SK-N-MC (cell line): ENCODE measurements around the gene MMP25.

Experiments used
- DNase-seq: peaks from one replicate; pipeline ENCODE4 v3.0.0-alpha.2; 2011; ENCODE audit warnings: low read depth, low spot score
- H3K27ac ChIP-seq: fragments of 200-600 bp; sonication (generic); 2 replicates; pipeline ENCODE4 v1.5.1; 2016; ENCODE audit warnings: mixed run types
- H3K36me3 ChIP-seq: fragments of 200-600 bp; sonication (generic); 2 replicates; pipeline ENCODE4 v1.6.1; 2017; ENCODE audit warnings: antibody characterized with exemption, low read length, mixed read lengths; ENCODE audit not compliant: insufficient read depth
- H3K4me3 ChIP-seq: fragments of 200-600 bp; sonication (generic); 2 replicates; pipeline ENCODE4 v1.5.1; 2016
- H3K9ac ChIP-seq: fragments of 200-600 bp; sonication (generic); 2 replicates; pipeline ENCODE4 v1.8.0; 2017; ENCODE audit warnings: mixed run types, mixed read lengths; ENCODE audit not compliant: insufficient read length
- H3K9me3 ChIP-seq: fragments of 200-600 bp; sonication (generic); 2 replicates; pipeline ENCODE4 v1.6.1; 2017; ENCODE audit warnings: low read depth, mild to moderate bottlenecking, antibody characterized with exemption, low read length, moderate library complexity, mixed read lengths
- EZH2 ChIP-seq: fragments of 200-600 bp; sonication (generic); IDR thresholded peaks from one replicate; pipeline ENCODE4 v1.6.1; 2017; ENCODE audit warnings: antibody characterized with exemption
- FOXP2 ChIP-seq: optimal IDR thresholded peaks from 2 replicates; pipeline ENCODE3; 2011; ENCODE audit warnings: mild to moderate bottlenecking, moderate library complexity; ENCODE audit not compliant: insufficient read depth; ENCODE audit errors: extremely low read length, control extremely low read depth
- POLR2AphosphoS5 ChIP-seq: IDR thresholded peaks from 2 replicates; pipeline ENCODE4 v1.6.1; 2012; ENCODE audit warnings: mild to moderate bottlenecking, low read depth, low read length, borderline replicate concordance

The MMP25 gene, protein sequence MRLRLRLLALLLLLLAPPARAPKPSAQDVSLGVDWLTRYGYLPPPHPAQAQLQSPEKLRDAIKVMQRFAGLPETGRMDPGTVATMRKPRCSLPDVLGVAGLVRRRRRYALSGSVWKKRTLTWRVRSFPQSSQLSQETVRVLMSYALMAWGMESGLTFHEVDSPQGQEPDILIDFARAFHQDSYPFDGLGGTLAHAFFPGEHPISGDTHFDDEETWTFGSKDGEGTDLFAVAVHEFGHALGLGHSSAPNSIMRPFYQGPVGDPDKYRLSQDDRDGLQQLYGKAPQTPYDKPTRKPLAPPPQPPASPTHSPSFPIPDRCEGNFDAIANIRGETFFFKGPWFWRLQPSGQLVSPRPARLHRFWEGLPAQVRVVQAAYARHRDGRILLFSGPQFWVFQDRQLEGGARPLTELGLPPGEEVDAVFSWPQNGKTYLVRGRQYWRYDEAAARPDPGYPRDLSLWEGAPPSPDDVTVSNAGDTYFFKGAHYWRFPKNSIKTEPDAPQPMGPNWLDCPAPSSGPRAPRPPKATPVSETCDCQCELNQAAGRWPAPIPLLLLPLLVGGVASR

DNA sequence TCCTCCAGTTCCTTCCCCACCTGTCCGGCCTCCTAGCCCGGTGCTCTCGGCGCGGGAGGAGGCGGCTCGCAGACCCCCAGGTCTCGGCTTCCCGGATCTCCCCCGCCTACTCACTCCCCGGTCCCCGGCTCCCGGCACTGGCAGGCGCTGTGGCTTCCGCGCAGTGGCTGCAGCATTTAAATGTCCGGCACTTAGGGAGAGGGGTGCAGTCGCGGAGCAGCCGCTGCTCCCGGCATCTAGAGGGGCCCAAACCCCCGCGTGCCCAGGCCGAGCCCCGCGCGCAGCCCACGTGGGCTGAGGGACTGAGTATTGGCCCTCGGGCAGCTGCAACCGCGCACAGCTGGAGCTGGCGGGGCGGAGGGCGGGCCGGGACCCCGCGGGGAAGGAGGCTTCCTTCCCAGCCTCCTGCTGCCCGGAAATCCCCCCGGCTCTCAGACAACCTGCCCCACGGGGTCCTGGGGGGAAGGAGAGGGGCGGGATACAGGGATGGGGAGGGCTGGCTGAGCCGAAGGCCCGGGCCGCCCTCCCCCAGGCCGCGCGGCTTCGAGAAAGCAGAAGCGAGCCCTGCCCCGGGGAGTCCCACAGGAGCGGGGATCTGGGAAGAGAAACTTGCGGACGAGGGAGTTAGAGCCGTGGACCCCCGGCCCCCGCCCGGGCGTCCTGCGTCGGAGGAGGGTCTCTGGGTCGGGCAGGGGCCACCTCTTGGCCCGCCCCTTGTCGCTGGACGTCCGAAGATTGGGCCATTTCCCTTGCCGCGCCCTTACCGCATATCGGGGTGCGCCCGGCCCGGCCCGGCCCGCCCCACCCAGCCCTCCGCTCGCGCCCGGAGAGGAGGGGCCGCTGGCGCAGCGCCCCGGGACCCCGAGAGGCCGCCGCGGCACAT is at the start of gene MMP25:
Gene MMP25, plus strand, starts transcription at position 804 of the 883 bp plus-strand sequence. CDS start 357 bp downstream, outside the sequence.
- peak within 1 kb of the TSS; percentile 70 for H3K9ac ChIP-seq
- no peak for DNase-seq
- TF ChIP-seq POLR2AphosphoS5, result no peak
- TF ChIP-seq EZH2, result no peak
- TF ChIP-seq FOXP2, result no peak

DNA sequence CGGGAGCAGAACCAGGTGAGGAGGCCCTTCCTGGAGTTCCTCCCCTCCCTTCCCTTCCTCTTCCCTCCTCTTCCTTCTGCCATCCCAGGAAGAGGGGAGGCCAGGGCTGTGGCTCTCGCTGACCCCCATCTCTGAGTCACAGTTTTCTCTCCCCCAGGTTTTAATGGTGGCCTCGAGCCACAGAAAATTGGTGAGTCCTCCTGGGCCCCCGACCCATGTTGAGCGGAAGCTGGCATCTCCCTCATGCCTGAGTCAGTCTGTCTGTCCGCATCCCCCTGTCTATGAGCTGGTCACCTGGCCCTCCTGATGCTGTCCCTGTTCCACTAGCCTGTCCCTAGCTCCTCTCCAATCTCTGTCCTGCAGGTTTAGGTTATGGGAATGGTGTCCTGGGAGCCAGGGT is 46.4 kb upstream of the MMP25 start:
- no peak overlapping the region for H3K4me3 ChIP-seq
- TF ChIP-seq POLR2AphosphoS5 (no peak), EZH2 (no peak), FOXP2 (no peak)
- DNase-seq, result no peak
- H3K9ac ChIP-seq, result no peak overlapping the region
- no peaks in the 10 kb centered on the region for H3K9me3 ChIP-seq
- H3K36me3 ChIP-seq, result no peaks in the 10 kb centered on the region
- no peak overlapping the region for H3K27ac ChIP-seq

More for the DNA sequence above, at the start of gene MMP25:
- no peak within 1 kb of the TSS for H3K27ac ChIP-seq
- no peaks in the 10 kb centered on the region for H3K9me3 ChIP-seq
- H3K36me3 ChIP-seq, result no peaks in the 10 kb centered on the region
- peak within 1 kb of the TSS; percentile 82 for H3K4me3 ChIP-seq

DNA sequence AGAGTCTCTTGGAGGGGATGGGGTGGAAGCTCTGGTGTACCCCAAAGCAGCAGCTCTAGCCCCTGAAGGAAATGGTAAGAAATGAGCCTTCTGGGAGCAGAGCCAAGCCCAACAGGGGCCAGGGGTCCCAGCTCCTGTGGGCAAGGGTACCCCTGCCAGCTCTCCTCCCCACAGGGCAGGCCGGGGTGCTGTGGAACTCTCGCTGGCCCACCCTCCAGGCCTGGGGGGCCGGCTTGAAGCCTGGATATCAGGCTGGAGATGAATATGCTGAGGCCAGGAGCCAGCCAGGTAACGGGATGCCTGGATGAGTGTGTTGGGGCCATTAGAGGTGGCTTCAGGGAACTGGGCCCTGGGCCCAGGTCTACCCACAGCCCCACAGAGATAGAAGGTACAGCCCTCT is 45.8 kb upstream of the MMP25 start:
- no peaks in the 10 kb centered on the region for H3K36me3 ChIP-seq
- no peak overlapping the region for H3K4me3 ChIP-seq
- no peak overlapping the region for H3K27ac ChIP-seq
- no peak for DNase-seq
- TF ChIP-seq EZH2, result no peak
- H3K9ac ChIP-seq, result no peak overlapping the region
- H3K9me3 ChIP-seq, result no peaks in the 10 kb centered on the region

DNA sequence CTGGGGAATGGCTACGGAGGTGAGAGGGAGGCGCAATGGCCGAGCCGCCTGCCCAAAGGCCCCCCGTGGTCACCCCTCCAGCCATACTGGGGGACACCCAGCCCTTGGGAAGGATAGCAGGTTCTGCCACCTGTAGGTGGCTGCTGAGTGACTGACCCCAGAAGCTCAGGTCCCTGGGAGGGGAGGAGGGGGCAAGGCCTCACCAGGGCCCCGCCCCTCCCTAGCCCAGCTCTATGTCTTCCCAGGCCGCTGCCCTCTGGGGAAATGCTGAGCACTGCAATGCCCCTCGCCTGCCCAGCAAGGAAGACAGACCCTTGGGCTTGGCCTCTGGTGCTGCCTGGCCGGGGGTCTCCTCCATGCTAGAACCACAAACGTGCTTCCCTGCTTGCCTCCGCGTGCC is 45.0 kb upstream of the MMP25 start:
- no peak for DNase-seq
- Histone ChIP-seq H3K9ac (no peak overlapping the region), H3K9me3 (no peaks in the 10 kb centered on the region), H3K27ac (no peak overlapping the region), H3K4me3 (no peak overlapping the region), H3K36me3 (no peaks in the 10 kb centered on the region)
- TF ChIP-seq EZH2, result no peak
- no peak for TF ChIP-seq POLR2AphosphoS5
- TF ChIP-seq FOXP2, result no peak

DNA sequence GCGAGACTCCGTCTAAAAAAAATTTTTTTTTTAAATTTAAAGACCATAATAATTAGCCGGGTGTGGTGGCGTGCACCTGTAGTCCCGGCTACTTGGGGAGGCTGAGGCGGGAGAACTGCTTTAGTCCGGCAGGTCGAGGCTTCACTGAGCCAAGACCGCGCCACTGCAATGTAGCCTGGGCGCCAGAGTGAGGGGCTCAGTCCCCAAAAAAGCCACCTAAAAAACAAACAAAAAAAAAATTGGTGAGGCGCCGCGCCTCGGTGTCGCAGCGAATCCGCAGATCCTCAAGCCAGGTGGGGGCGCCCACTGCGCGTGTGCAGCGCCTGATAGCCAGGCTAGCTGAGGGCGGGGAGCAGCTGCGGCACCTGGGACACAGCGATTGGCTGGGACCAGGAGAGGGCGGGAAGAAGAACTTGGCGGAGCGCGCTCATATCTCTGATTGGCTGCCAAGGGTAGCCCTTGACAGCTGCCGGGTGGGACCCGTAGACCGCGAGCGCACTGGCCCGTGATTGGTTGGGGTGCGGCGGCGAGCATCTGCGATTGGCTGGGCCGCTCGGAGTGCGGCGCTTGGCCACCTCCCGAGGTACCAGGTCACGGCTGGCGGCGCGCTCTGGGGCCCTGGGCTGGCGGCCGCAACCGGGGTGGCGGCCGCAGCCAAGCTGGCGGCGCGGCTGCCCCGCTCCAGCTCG is 42.6 kb upstream of the MMP25 start:
- DNase-seq, result peak; percentile 86
- H3K27ac ChIP-seq, result no peak overlapping the region
- no peaks in the 10 kb centered on the region for H3K9me3 ChIP-seq
- no peak for TF ChIP-seq POLR2AphosphoS5
- no peak for TF ChIP-seq FOXP2
- TF ChIP-seq EZH2, result no peak
- H3K4me3 ChIP-seq, result no peak overlapping the region
- no peaks in the 10 kb centered on the region for H3K36me3 ChIP-seq
- no peak overlapping the region for H3K9ac ChIP-seq

DNA sequence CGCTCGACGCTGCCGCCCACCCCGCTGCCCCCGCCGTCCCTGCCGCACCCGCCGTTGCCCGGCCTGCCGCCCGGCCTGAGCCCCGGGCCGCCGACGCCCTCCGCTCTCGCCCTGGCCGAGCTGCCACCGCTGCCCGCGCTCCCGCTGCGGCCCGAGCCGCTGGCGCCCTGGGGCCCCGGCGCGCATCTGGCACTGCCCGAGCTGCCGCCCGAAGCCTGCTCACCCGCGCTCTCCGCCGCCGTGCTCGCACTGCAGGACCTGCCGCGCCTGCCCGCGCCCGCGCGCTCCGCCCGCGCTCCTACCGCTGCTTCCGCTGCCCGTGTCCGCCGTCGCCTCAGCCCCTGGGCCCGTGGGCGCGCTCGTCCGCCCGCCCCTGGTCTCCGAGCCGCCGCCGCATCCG is 42.0 kb upstream of the MMP25 start:
- Histone ChIP-seq H3K9me3 (no peaks in the 10 kb centered on the region), H3K4me3 (no peak overlapping the region), H3K9ac (no peak overlapping the region), H3K27ac (no peak overlapping the region), H3K36me3 (no peaks in the 10 kb centered on the region)
- DNase-seq, result no peak
- TF ChIP-seq EZH2 (no peak), FOXP2 (no peak), POLR2AphosphoS5 (no peak)

DNA sequence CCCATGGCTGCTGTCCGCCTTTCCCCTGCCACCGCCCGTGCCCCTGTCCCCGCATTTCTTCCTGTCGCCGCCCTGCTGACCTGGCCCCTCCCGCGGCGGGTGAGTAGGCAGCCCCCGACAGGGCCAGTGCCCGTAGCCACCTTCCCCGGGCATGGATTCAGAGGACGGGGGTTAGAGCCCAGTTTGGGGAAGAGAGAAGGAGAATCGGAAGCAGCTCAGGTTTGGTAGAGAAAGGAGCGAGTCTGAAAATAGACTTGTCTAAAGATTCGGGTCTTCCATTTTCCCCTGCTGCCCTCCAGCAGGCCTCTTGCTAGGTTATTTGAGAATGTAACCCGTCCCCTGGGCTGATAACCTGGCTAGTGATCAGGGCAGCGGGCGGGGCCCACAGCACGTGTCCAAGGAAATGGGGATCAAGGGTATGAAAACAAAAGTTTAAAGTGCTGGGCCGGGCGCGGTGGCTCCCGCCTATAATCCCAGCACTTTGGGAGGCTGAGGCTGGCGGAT is 41.5 kb upstream of the MMP25 start:
- Histone ChIP-seq H3K9me3 (no peaks in the 10 kb centered on the region), H3K9ac (no peak overlapping the region), H3K27ac (no peak overlapping the region), H3K36me3 (no peaks in the 10 kb centered on the region), H3K4me3 (no peak overlapping the region)
- no peak for DNase-seq
- no peak for TF ChIP-seq POLR2AphosphoS5
- TF ChIP-seq EZH2, result no peak
- no peak for TF ChIP-seq FOXP2
